Smooth muscle cell (in vitro differentiated cells): ENCODE results near the gene NCOA7. TPM values are rescaled to one million over a fixed set of nuclear protein-coding genes. Genes with fewer than 3 reads are reported as not detected.

Experiments used
- DNase-seq: peaks from one replicate; lab custom pipeline; 2025; ENCODE audit not compliant: unreplicated experiment; lab: John Stamatoyannopoulos, UW
- H2AFZ ChIP-seq: fragments of 200-600 bp; sonication (generic); 2 replicates; pipeline ENCODE4 v1.6.0; 2016; ENCODE audit warnings: antibody characterized with exemption, low read depth, mild to moderate bottlenecking
- H3F3A ChIP-seq: fragments of 200-600 bp; sonication (generic); 2 replicates; pipeline ENCODE4 v1.6.0; 2017; ENCODE audit warnings: antibody characterized with exemption, low read depth
- H3K27ac ChIP-seq: fragments of 200-600 bp; sonication (generic); 2 replicates; pipeline ENCODE4 v1.5.1; 2016; ENCODE audit warnings: low read depth, mild to moderate bottlenecking
- H3K27me3 ChIP-seq: fragments of 200-600 bp; sonication (generic); 2 replicates; pipeline ENCODE4 v1.6.1; 2016; ENCODE audit warnings: low read depth, mild to moderate bottlenecking
- H3K36me3 ChIP-seq: fragments of 200-600 bp; sonication (generic); 2 replicates; pipeline ENCODE4 v1.5.1; 2016; ENCODE audit warnings: low read depth
- H3K4me1 ChIP-seq: fragments of 200-600 bp; sonication (generic); 2 replicates; pipeline ENCODE4 v1.5.1; 2016; ENCODE audit warnings: low read depth
- H3K4me2 ChIP-seq: fragments of 200-600 bp; sonication (generic); 2 replicates; pipeline ENCODE4 v1.6.0; 2016; ENCODE audit warnings: mild to moderate bottlenecking
- H3K4me3 ChIP-seq: fragments of 200-600 bp; sonication (generic); 2 replicates; pipeline ENCODE4 v1.5.1; 2016; ENCODE audit warnings: mild to moderate bottlenecking
- H3K79me2 ChIP-seq: fragments of 200-600 bp; sonication (generic); 2 replicates; pipeline ENCODE4 v1.6.0; 2016; ENCODE audit warnings: low read depth, mild to moderate bottlenecking
- H3K9ac ChIP-seq: fragments of 200-600 bp; sonication (generic); 2 replicates; pipeline ENCODE4 v1.6.0; 2016; ENCODE audit warnings: low read depth
- H3K9me3 ChIP-seq: fragments of 200-600 bp; sonication (generic); replicated peaks from 2 replicates; pipeline ENCODE4 v1.5.1; 2016; ENCODE audit warnings: low read depth
- H4K20me1 ChIP-seq: fragments of 200-600 bp; sonication (generic); 2 replicates; pipeline ENCODE4 v1.6.0; 2016; ENCODE audit warnings: low read depth
- WGBS: methylation state at CpG from one replicate; pipeline ENCODE4 v1.1.7; 2016; ENCODE audit warnings: low lambda C conversion rate; 5-methylcytosine and 5-hydroxymethylcytosine counted together
- polyA plus RNA-seq: library from polyadenylated mRNA; unstranded; fragments of >200 nt; fragmentation: Nextera tagmentation; extraction: Ambion mirVana; gene quantifications from 2 replicates; pipeline ENCODE4 v1.2.1, GENCODE V29; 2016
- total RNA-seq: library from RNA; depleted of rRNA; stranded (reverse); fragments of >200 nt; gene quantifications from 2 replicates; pipeline ENCODE4 v1.2.3, GENCODE V29; 2014
- TF ChIP-seq, protein P1 (sequence below): fragments of 200-600 bp; sonication (generic); IDR thresholded peaks from 2 replicates; pipeline ENCODE4 v1.5.1; 2017; ENCODE audit warnings: borderline replicate concordance, mild to moderate bottlenecking, antibody characterized with exemption; ENCODE audit not compliant: insufficient read depth, poor library complexity, severe bottlenecking

Gene NCOA7
- total and polyA plus RNA-seq, 2 experiments from 2014 or later = 38.1 to 44.0 TPM

DNA sequence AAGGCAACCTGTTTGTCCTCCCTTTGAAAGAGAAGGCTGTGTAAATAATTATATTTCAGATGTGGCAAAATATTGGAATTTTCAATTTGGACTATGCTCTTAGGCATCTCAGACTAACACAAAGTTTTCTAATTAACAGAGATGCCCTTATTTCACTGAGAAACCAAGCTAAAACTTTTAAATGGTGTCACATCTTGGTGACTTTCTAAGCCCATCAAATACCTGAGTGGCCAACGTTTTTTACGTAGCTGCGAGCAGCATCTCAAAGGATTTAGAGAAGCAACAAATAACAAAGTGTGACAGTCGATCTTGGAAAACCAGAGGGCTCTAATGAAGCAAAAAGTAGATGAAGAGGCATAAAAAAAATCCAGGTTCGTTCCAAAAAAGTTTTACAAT, 44.7 kb upstream of the NCOA7 start:
- Histone ChIP-seq H3K27me3 (no peaks in the 10 kb centered on the region), H3K79me2 (peaks cover 16% of the 10 kb centered on the region), H3F3A (peaks cover 6% of the 10 kb centered on the region), H3K4me1 (peaks cover 21% of the 10 kb centered on the region), H3K4me3 (peak overlapping the region; percentile 87), H2AFZ (peak overlapping the region; percentile 94), H3K9ac (peak overlapping the region; percentile 62), H4K20me1 (no peaks in the 10 kb centered on the region), H3K27ac (peak overlapping the region; percentile 46), H3K36me3 (no peaks in the 10 kb centered on the region), H3K9me3 (no peaks in the 10 kb centered on the region), H3K4me2 (peak overlapping the region; percentile 88)
- DNase-seq = no peak
- TF ChIP-seq, protein P1, sequence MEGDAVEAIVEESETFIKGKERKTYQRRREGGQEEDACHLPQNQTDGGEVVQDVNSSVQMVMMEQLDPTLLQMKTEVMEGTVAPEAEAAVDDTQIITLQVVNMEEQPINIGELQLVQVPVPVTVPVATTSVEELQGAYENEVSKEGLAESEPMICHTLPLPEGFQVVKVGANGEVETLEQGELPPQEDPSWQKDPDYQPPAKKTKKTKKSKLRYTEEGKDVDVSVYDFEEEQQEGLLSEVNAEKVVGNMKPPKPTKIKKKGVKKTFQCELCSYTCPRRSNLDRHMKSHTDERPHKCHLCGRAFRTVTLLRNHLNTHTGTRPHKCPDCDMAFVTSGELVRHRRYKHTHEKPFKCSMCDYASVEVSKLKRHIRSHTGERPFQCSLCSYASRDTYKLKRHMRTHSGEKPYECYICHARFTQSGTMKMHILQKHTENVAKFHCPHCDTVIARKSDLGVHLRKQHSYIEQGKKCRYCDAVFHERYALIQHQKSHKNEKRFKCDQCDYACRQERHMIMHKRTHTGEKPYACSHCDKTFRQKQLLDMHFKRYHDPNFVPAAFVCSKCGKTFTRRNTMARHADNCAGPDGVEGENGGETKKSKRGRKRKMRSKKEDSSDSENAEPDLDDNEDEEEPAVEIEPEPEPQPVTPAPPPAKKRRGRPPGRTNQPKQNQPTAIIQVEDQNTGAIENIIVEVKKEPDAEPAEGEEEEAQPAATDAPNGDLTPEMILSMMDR = no peak
- WGBS = 30% methylated on average over 5 of the region's 5 CpGs

DNA sequence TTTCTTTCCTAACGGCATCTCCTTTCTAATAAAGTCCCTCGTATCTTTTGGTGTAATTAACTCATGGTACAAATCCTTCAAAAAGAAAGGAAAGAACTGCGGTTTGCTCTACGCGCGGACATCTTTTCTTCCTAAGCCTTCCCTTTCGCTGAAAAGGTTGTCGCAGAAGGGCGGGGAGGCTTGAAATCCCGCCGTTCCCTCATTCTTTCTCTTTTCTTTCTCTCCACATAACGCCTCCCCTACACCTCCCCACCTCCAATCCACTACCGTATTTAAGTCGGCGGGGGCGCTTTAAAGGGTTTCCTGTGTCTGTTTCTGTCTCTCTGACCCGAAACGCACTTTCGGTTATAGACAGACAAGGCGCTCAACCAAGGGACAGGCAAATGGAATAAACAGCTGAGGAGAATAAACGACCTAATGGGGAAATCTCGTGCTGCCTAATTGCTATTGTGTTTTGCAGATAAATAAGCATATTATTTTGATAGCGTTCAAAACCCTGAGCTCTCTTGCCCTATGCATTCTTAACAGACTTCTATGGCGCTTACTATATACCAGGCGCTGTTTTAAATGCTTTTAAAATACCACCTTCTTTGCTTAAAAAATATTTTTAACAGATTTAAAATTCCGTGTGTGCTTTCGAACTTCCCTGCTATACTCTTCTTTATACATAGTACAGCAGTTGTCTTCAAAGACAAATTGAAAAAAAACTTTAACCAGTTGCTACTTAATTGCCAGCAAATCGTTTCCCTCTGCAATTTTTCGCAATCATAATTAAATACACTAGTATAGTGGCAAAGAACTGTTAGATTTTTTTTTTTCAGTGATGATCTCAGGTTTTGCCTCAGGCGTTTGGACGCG, 43.8 kb upstream of the NCOA7 start:
- Histone ChIP-seq H3K27me3 (no peaks in the 10 kb centered on the region), H3K9me3 (no peaks in the 10 kb centered on the region), H4K20me1 (no peaks in the 10 kb centered on the region), H3K36me3 (no peaks in the 10 kb centered on the region), H2AFZ (peak overlapping the region; percentile 94), H3K9ac (peak overlapping the region; percentile 62), H3K4me2 (peak overlapping the region; percentile 88), H3K27ac (peak overlapping the region; percentile 46), H3K79me2 (peaks cover 25% of the 10 kb centered on the region), H3K4me3 (peak overlapping the region; percentile 87), H3F3A (peaks cover 6% of the 10 kb centered on the region), H3K4me1 (peaks cover 21% of the 10 kb centered on the region)
- DNase-seq = no peak
- TF ChIP-seq, protein P1 = no peak
- 1% methylated on average over 32 of the region's 32 CpGs for WGBS

DNA sequence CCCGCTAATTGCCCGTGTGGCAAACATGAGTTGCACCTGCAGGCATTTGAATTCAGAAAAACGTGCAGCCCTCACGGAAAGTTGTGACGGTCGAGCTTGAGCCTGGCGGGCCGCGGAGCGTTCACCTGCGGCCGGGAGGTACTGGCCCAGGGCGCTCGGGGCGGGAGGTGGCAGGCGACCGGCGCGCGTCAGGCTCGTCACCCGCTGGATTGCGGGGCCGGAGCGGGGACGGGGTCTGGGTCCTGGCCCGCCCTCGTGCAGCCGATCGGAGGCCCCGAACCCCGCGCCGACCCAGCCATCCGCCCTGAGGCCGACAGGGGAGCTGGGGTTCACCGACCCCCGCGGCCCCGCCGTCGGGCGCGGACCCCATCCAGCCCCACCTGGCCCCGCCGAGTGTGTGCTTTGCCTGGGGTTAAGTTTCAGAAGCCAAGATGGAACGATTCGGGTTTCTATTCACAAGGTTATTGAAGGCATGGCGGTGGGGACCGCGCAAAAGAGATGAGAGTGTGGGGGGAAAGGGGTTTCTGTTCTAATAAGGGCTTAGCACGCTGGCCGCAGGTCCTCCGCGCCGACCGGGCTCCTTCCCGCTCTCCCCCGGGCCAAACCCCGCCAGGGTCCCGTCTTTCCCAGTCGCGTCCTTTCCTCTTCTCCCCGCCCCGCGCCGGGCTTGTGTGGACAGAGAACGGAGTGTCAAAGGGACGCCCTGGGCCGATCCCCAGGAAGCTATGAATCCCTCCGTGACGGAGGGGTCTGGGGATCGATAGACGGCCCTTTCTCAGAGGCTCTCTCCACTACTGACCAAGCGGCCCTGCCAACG, 43.0 kb upstream of the NCOA7 start:
- Histone ChIP-seq H3K27me3 (no peaks in the 10 kb centered on the region), H3K4me1 (peaks cover 28% of the 10 kb centered on the region), H3K36me3 (no peaks in the 10 kb centered on the region), H2AFZ (peak overlapping the region; percentile 94), H3K4me2 (peak overlapping the region; percentile 88), H3K9ac (peak overlapping the region; percentile 62), H3K9me3 (no peaks in the 10 kb centered on the region), H3K79me2 (peaks cover 32% of the 10 kb centered on the region), H3K27ac (peak overlapping the region; percentile 50), H4K20me1 (no peaks in the 10 kb centered on the region), H3F3A (peaks cover 6% of the 10 kb centered on the region), H3K4me3 (peak overlapping the region; percentile 87)
- TF ChIP-seq, protein P1 = no peak
- peak; percentile 19 for DNase-seq
- under 1% methylated on average over 57 of the region's 76 CpGs for WGBS
